GM12874 (cell line): ENCODE data around the gene TTLL1.

Source experiments
- CTCF ChIP-seq: IDR thresholded peaks from 2 replicates; pipeline ENCODE4 v1.5.1; 2011; ENCODE audit warnings: low read depth, mild to moderate bottlenecking, control low read depth, low read length, moderate library complexity; ENCODE audit not compliant: insufficient read depth

TTLL1 gene

GRCh38 chr22:43053176-43053575 is 36.0 kb downstream of the TTLL1 start:
- peak; percentile 17; the same call in 1 of the 2 replicates for TF ChIP-seq CTCF

- TF ChIP-seq CTCF, result no peak
Observed at GRCh38 chr22:43050995-43051394, 38.2 kb downstream of the TTLL1 start.

GRCh38 chr22:43047605-43048004 is 41.6 kb downstream of the TTLL1 start:
- no peak for TF ChIP-seq CTCF

- no peak for TF ChIP-seq CTCF
Observed at GRCh38 chr22:43044290-43044712, 44.9 kb downstream of the TTLL1 start.

- no peak for TF ChIP-seq CTCF
Observed at GRCh38 chr22:43042101-43042780, 47.0 kb downstream of the TTLL1 start.

- no peak for TF ChIP-seq CTCF
Observed at GRCh38 chr22:43039800-43040199, 49.4 kb downstream of the TTLL1 start.

- TF ChIP-seq CTCF, result no peak
Observed at GRCh38 chr22:43038325-43038724, 50.9 kb downstream of the TTLL1 start.
